HEK293T (cell line): ENCODE measurements around the gene RUBCNL.

Experiments
- BHLHE40 ChIP-seq: fragments of 450-650 bp; IDR thresholded peaks from 2 replicates; pipeline ENCODE4 v1.6.1; 2016; ENCODE audit warnings: mild to moderate bottlenecking, moderate library complexity, borderline replicate concordance
- FOXA1 ChIP-seq: fragments of 450-650 bp; IDR thresholded peaks from 2 replicates; pipeline ENCODE4 v1.6.1; 2016; ENCODE audit warnings: mild to moderate bottlenecking
- SUZ12 ChIP-seq: fragments of 450-650 bp; IDR thresholded peaks from 2 replicates; pipeline ENCODE4 v1.6.1; 2016; ENCODE audit warnings: mild to moderate bottlenecking

DNA sequence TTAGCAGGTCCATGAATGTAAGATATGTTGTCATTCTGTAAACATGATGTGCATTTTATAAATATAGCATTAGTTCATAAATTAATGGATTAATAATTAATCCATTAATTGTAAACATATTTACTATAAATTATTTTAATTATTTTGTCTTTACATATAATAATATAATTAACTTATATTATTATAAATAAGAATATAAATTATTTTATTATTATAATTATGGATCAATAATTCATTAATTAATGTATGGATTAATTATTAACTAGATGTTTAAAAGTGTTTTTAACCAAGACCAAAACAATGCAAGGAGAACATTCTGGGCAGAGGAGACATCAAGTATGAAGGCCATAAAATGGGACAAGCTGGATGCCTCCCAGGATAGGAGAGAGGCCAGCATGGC lies 72.0 kb downstream of the RUBCNL start:
- TF ChIP-seq BHLHE40 (no peak), SUZ12 (no peak), FOXA1 (no peak)
